Skin epidermis (tissue), 12 donors: ENCODE results near the gene OSTC.

Source experiments
- H3K27ac ChIP-seq, 21 experiments: fragments of 200-600 bp; sonication (generic) in 11 of 21; one replicate each; pipeline ENCODE4 v1.5.0; 2020; ENCODE audit warnings: mild to moderate bottlenecking in 3 of 21, inconsistent platforms in 2 of 21, moderate library complexity in 2 of 21
- H3K4me3 ChIP-seq, 7 experiments: fragments of 200-600 bp; sonication (generic) in 2 of 7; one replicate each; pipeline ENCODE4 v1.5.0; 2020; ENCODE audit warnings: inconsistent platforms in 2 of 7, mild to moderate bottlenecking in 2 of 7, moderate library complexity in 1 of 7

OSTC gene

DNA sequence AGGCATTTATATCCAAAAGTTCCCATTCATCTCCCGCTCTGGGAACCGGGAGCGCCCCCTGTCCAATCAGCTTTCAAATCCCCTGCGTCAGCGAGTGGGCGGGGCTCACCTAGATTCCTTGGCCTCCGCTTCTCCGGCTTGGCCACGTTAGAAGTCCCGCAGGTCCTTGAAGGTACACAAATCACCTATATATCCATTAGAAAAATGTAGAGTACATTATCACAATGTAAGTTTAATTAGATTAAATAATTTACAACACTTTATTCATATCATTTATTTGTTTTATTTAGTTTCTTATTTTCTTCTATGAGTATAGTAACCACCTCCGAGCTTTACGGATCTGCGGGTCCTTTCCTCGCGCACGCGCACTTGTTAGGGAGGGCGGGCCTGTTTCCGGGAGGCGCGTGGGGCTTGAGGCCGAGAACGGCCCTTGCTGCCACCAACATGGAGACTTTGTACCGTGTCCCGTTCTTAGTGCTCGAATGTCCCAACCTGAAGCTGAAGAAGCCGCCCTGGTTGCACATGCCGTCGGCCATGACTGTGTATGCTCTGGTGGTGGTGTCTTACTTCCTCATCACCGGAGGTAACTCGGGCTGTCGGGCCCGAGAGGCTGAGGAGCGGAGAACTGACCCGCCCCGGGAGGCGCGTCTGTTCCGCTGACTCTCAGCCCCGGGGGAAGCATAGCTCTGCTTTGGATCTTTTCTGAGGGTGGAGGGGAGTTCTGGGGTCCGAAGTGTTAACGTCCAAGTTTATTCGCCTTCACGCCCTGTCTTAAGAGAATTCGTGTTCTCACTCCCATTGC is at the start of gene OSTC:
Gene OSTC (plus strand): TSS at position 388 of the 802 bp plus-strand sequence. CDS start 57 bp downstream, at position 445.
- Histone ChIP-seq H3K27ac (peak within 1 kb of the TSS; percentile 47 to 97 (median 91)), H3K4me3 (peak within 1 kb of the TSS; percentile 54 to 92 (median 77))

DNA sequence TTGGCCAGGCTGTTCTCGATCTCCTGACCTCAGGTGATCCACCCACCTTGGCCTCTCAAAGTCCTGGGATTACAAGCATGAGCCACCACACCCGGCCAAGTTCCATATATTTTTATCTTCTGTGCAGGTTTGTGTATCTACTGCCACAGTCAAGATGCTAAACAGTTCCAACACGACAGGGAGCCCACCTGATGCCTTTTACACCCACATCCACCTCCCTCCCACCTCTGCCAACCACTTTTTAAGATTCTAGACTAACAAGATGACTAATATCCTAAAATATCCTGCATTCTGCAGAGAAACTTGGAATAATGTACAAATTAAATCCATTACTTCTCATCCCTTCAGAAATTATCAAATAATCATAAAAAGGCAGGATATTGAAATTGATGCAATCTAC is 49.3 kb upstream of the OSTC start:
- Histone ChIP-seq H3K27ac (no peak overlapping the region), H3K4me3 (no peak overlapping the region)

DNA sequence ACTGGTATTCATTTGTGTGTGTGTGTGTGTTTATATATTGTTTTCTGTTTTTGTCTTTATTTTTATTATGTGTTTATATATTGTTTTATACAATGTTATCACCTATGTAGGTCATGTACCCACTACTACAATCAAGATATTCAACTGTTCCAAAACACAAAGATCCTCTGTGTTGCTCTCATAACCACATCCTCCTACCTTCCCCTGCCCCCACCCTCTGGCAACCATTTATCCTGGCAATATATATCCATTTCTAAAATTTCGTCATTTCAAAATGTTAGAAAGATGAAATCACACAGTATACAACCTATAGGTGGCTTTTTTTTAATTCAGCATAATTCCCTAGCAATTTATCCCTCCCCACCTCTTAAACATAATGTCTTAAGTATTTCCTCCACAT is 48.9 kb upstream of the OSTC start:
- Histone ChIP-seq H3K4me3 (no peak overlapping the region), H3K27ac (no peak overlapping the region)

DNA sequence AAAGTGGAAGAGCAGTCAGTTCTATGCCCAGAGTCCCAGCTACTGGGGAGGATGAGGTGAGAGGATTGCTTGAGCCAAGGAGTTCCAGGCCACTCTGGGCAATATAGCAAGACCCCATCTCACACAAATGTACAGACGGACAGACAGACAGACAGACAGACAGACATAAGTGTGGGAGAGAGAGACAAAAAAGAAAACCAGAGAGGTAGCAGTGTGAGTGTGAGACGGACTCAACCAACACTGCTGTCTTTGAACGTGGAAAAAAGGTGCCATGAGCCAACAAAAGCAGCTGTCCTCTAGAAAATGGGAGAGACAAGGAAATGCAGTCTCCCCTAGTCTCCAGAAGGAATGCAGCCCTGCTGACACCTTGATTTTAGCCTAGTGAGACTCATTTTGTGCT is 48.2 kb upstream of the OSTC start:
- Histone ChIP-seq H3K4me3 (no peak overlapping the region), H3K27ac (no peak overlapping the region)

DNA sequence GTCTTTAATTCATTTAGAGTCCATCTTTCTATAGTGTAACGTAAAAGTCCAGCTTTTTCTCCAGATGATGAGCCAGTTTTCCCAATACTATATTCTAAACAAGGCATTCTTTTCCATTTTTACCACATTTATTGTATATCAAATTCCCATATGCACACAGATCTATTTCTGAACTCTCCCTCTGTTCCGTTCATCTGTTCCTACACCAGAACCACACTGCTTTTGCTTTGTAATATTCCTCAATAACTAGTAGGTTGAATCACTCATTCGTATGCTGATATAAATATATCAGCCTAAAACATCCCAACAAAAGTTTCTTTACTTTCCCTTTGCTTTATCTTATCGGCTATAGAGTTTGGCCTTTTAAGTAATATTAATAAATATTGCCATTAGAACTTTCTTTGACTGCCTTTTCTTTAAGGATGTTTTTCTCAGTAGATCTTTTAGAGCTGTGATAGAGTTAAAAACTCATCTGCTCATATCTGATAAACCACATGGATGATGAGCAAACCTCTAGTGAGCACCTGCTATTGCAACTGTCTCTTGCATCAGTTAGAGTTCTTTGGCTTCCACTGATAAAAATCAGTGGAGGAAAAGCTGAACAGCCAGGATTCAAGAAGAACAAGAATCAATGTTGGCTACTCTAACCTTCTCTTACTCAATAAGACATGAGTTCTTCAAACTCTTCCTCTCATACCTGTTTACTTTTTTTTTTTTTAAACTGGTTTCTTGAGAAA is 43.2 kb upstream of the OSTC start:
- no peak overlapping the region for H3K4me3 ChIP-seq

DNA sequence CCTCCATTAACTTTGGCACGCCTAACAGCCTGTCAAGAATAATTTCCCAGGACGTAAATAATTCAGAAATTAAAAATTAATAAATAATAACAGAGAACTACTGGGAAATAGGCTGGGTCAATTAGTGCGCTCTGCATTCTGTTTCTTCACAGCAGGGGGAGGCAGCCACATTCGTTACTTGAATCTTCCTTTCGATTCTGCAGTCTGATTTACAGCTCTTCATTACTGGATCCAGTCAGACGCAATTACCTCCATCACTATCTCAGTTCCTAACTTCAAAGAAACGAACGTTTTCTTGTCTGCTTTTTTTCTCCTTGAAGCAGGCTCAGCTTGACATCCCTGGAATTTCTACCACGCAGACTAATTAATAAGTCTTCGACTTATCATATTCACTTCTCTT is 39.0 kb upstream of the OSTC start:
- no peak overlapping the region for H3K4me3 ChIP-seq
- H3K27ac ChIP-seq: no peak overlapping the region

More for the DNA sequence above, 43.2 kb upstream of the OSTC start:
- H3K27ac ChIP-seq: no peak overlapping the region

DNA sequence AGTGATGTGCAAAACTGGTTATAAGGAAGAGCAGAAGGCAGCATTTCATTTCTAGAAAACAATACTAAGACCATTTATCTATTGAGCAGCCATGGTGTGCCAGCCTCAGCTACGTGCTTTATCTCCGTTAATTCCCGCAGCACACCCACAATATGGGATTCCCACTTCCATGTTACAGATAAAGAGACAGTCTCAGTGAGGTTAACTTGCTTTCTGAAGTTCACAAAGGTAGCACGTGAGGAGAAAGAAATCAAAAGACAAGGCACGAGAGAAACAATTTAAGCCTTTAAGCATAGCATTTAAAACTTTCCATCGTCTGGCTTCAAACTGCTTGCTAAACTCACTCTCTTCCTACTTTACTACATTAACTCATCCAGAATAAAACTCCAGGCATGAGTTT is 38.0 kb upstream of the OSTC start:
- Histone ChIP-seq H3K27ac (no peak overlapping the region), H3K4me3 (no peak overlapping the region)

DNA sequence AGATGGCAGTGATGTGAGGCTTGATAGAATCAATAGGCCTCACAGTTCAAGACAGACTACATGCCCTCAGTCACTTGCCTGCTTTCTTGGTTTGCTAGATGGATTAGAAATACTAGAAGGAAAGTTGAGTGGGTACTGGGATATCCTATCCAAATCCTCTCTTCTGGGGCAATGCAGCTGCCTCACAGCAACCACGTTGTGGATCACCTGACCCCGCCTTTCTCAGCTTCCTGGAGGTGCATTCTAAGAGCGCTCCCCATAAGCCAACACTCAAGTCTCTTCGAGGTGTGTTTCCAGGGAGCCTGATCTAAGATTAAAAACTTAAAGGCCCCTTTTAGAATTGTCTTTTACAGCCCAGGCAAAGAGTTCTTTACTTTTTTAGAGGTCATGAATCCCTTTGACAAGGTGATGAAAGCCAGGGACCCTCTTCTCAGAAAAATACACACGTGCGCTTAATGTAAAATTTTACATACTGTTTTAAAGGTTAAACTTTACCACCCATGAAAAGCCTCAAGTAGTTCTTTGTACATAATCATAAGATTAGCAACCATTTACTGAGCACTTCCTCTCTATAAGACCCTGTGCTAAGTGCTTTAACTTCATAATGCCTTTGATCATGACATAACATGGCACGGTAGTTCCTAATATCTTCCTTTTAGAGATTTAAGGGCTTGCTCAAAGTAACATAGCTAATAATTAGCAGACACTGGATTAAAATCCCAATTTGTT is 30.9 kb upstream of the OSTC start:
- peak overlapping the region in 14 of 21 experiments; percentile 29 to 91 (median 81) for H3K27ac ChIP-seq
- H3K4me3 ChIP-seq: peak overlapping the region in 6 of 7 experiments; percentile 52 to 91 (median 71)

DNA sequence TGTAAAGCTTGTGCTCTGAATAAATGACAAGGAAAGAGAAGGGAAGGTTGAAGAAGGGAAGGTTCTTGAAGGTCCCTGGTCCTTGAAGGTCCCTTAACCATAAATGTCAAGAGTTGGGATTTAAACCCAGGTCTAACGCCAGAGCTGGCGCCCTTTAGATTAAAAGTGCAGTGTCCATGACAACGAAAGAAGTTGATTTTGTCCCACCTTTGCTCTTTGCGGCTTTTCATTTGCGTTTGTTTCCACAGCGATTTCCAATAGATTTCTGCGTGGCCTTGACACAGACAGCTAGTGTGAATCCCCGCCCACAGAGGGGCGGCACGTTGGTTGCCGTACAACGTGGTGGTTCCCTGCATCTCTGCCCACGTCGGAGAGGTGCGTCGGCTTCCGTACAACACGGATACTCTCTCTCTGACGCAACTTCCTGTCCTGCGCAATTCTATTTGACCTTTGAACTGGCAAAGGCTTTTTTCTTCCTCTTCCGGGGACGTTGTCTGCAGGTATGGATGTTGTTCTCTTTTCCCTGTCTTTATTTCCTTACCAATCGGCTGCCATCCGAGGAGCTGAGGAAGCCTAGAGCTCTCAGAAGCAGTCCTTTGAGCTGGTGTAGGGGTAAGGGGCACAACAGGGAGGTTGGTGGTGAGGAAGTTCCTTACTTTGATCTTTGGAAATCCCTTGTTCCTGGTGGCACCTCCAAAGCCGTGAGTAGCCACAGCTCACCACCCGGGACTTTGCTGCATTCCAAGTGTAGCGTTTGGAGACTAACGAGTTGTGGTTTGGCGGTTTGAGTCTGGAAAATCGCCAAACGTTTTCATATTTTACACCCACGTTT is 30.1 kb upstream of the OSTC start, which contains the start of gene RPL34:
Gene RPL34 (plus strand): TSS at position 476 of the 832 bp plus-strand sequence. CDS start 1,384 bp downstream, outside the sequence.
- peak within 1 kb of the TSS; percentile 52 to 91 (median 72) for H3K4me3 ChIP-seq
- H3K27ac ChIP-seq: peak within 1 kb of the TSS in 20 of 21 experiments; percentile 54 to 91 (median 84)

DNA sequence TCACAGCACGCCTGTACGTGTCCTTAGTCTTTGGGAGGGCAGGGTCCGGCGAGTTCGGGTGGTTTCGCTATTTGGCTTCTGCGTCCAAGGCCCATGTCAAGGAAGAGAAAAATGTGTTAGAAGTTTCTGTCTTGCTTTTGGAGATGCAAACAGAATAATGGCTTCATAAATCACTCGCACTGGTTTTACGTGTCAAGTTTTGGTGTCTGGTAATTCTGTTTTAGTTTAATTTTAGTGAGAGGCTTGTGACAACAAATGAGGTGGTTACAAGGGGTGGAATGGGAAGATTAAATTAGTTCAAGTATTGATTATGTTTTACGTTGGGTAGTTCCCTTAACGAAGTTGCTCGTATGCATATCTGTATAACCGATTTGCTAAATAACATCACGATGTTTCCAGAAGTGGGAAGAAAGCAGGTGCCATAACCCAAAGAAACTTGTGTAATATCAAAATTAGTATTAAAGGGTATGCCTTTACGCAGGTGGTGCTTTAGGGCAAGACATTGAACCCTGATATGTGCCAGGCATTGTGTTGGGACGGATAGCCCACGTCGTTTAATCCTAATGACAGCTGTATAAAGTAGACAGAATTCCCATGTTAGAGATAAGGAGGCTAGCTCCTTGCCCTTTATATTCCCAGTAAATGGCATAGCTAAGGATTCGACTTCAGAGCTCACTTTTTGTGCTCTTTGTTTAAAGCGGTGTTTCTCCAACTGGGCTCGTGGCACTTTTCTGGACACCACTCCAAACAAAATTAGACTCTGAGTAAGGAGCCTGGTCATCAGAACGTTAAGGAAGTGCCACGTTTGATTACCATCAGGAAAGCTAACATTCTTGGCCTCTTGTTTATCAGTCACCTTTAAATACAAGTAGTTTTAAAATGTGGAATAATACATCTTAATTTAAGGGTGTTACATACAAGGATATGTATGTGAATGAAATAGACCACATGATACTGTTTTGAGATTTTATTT is 29.2 kb upstream of the OSTC start:
- H3K27ac ChIP-seq: peak overlapping the region in 20 of 21 experiments; percentile 54 to 91 (median 84)
- H3K4me3 ChIP-seq: peak overlapping the region; percentile 52 to 91 (median 72)

DNA sequence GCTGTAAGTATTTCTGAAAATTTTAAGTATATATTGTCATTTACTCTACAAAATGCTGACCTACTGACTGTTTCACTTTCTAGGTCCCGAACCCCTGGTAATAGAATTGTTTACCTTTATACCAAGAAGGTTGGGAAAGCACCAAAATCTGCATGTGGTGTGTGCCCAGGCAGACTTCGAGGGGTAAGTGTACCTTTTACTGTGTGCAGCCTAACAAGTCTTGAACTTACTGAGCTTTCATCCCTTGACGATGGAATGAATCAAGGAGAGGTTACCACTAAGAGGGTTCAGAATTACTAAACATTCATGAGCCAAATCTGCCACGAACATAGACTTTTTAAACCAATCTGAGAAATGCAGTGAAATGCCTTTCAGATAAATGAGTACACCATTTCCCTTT is 28.4 kb upstream of the OSTC start:
- H3K4me3 ChIP-seq: peak overlapping the region in 3 of 7 experiments; percentile 83 to 91 (median 89)
- H3K27ac ChIP-seq: no peak overlapping the region

DNA sequence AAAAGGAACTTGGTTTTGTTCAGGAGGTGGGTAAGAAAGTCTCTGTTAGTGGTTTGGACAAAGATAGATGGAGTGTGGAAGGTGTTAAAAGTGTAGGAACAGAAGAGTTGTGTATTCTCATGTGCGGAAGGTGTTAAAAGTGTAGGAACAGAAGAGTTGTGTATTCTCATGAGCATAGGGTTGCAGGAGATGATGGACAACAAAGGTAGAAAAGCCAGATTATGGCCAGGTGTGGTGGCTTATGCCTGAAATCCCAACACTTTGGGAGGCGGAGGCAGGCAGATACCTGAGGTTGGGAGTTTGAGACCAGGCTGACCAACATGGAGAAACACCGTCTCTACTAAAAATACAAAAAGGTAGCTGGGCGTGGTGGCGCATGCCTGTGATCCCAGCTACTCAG is 27.6 kb upstream of the OSTC start:
- Histone ChIP-seq H3K27ac (no peak overlapping the region), H3K4me3 (no peak overlapping the region)

DNA sequence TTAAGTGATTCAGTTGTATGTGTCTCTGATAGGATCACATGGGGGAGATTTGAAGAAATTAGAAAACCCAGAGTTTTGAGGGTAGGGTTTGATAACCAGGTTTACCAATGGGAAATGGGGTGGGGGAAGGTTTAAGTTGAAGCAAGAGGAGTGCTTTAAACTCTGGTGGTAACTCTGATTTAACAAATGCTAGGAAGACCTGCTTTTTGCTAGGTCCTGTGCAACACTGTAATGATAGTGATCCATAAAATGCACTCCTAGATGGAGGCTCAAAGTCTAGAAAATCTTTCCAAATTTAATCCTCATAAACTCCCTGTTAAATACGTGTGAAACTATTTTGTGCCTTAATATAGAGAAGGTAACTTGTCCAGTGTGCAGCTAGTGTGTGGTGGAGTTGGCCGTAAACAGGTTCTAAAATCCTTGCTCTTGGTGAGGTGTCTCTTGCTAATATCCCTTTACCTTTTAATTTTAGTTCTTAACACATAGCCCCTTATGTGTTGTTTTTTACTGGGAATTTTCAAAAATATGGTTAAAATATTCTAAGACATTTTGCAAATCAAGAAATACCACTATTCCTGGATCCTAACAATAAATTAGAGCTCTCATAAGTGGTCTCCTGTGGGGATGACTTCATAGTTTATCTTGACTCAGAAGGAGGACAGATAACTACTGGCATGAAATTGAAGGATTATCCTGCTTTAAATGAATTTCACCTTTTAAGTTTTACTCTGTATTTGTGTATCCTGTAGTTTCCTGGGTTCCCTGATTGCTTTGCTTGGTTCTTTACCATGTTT is 25.9 kb upstream of the OSTC start:
- Histone ChIP-seq H3K27ac (no peak overlapping the region), H3K4me3 (no peak overlapping the region)

DNA sequence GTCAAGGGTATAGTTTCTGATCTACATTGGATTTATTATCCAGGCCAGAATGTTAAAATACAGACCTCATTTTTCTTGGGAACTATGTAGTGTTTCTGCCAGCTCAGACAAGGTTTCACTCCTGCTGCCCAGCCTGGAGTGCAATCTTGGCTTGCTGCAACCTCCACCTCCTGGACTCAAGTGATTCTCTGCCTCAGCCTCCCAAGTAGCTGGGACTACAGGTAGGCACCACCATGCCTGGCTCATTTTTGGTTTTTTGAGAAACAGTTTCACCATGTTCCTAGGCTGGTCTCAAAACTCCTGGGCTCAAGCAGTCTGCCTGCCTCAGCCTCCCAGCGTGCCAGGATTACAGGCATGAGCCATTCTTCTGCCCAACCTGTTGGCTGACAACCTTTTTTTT is 24.3 kb upstream of the OSTC start:
- no peak overlapping the region for H3K4me3 ChIP-seq
- H3K27ac ChIP-seq: no peak overlapping the region

DNA sequence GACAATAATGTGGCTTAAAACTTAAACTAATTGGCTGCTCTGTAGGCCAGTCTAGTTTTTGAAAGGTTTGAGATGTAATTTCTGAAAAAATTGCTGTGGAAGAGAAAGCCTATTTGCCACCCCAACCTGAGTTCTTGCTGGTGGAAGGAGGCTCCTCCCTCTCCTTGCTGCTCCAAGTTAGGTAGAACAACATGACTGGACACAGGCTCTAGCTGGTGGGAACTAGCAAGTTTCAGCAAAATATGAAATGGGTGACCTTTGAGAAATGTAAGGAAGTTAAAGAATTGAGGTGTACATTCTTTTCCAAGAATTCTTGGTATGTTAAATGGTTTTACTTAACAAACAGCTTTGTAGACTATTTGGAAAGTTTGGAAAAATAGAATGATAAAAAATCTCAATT is 22.0 kb upstream of the OSTC start:
- Histone ChIP-seq H3K4me3 (no peak overlapping the region), H3K27ac (no peak overlapping the region)

DNA sequence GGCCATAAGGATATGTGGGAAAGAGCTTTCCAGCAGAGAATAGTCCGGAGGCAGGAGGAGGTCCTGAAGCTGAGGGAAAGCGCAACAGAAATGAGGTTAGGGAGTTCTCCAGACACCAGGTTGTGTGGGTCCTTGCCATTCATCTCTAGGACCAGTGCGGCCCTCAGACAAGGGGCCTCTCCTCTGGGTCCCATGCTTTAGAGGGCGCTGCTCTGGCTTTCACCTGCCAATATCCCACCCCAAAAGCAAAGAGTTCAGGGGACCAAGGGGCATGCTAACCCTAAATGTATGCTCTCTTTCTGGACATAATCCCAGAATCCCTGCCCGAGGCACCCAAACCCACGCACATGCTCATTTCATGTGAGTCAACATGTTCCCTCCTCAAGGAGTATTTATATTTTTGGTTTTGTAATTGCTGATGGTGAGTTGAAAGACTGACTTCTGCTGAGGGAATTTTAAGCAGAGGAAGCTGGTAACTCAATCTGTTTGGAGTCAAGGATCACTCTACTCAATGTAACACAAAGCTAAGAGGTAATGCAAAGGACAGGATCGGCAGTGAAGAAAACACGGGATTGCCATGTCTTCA is 15.2 kb upstream of the OSTC start:
- H3K27ac ChIP-seq: no peak overlapping the region
- no peak overlapping the region for H3K4me3 ChIP-seq

DNA sequence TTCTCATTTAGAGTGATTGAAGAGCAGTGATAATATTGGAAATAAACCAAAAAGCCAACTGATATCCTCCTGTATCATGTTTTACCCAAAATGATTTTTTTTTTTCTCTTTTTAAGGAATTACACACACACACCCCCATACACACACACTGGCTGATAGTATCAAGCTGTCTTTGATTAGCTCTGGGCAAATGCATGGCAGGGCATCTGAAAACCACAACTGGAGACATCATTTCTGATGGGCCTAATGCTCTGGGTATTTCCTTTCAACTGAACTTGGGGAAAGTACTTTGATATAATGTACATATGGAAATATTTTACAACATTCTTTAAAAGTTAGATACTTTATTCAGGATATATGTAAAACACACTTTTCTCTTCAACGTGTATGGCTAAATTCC is 14.2 kb upstream of the OSTC start:
- H3K27ac ChIP-seq: no peak overlapping the region
- no peak overlapping the region for H3K4me3 ChIP-seq
